PC-9 (cell line): Measurements from ENCODE around the gene COLEC11. TPM values are rescaled to one million over a fixed set of nuclear protein-coding genes. Genes with fewer than 3 reads are reported as not detected.

Source experiments
- BruUV-seq: library from RNA; stranded (reverse); fragments of 400-500 nt; replicated peaks from 2 replicates; lab custom pipeline; 2021; lab: Mats Ljungman, UMichigan
- CTCF ChIA-PET: fragments of 300-600 bp; sonication (Branson Sonifier 250); formaldehyde crosslinking; loops from one replicate; lab custom pipeline; 2022; ENCODE audit warnings: antibody characterized with exemption; lab: Charles Lee
- POLR2A ChIA-PET: fragments of 300-600 bp; sonication (Branson Sonifier 250); formaldehyde crosslinking; loops from one replicate; lab custom pipeline; 2022; ENCODE audit warnings: antibody characterized with exemption; ENCODE audit not compliant: unreplicated experiment; lab: Charles Lee
- DNase-seq, 2 experiments: peaks; one replicate each; pipeline versions ENCODE4 v3.0.0 to v3.0.0-alpha.2; 2015 to 2022; ENCODE audit warnings: mixed read lengths in 1 of 2
- H2AFZ ChIP-seq: fragments of 200-600 bp; sonication (generic); 2 replicates; pipeline ENCODE4 v1.8.1; 2017; ENCODE audit warnings: antibody characterized with exemption
- H3F3A ChIP-seq: fragments of 200-600 bp; sonication (generic); 2 replicates; pipeline ENCODE4 v1.8.1; 2017; ENCODE audit warnings: antibody characterized with exemption, mild to moderate bottlenecking, low read depth; ENCODE audit not compliant: insufficient read depth
- H3K27ac ChIP-seq: fragments of 200-600 bp; sonication (generic); 2 replicates; pipeline ENCODE4 v1.6.1; 2016; ENCODE audit warnings: mixed run types
- H3K27me3 ChIP-seq: fragments of 200-600 bp; sonication (generic); 2 replicates; pipeline ENCODE4 v1.6.1; 2016; ENCODE audit warnings: low read depth, mixed run types; ENCODE audit not compliant: insufficient read depth
- H3K36me3 ChIP-seq: fragments of 200-600 bp; sonication (generic); 2 replicates; pipeline ENCODE4 v1.6.1; 2016; ENCODE audit warnings: low read depth, mixed run types
- H3K4me1 ChIP-seq: fragments of 200-600 bp; sonication (generic); replicated peaks from 2 replicates; pipeline ENCODE4 v1.6.1; 2016; ENCODE audit warnings: mixed run types; ENCODE audit not compliant: insufficient read depth
- H3K4me2 ChIP-seq: fragments of 200-600 bp; sonication (generic); 2 replicates; pipeline ENCODE4 v1.6.1; 2017; ENCODE audit warnings: mixed run types
- H3K4me3 ChIP-seq: fragments of 200-600 bp; sonication (generic); 2 replicates; pipeline ENCODE4 v1.6.1; 2016; ENCODE audit warnings: mixed run types
- H3K79me2 ChIP-seq: fragments of 200-600 bp; sonication (generic); 2 replicates; pipeline ENCODE4 v1.6.1; 2017; ENCODE audit warnings: low read depth, mixed run types
- H3K9me2 ChIP-seq: fragments of 200-600 bp; sonication (generic); 2 replicates; pipeline ENCODE4 v1.8.1; 2017; ENCODE audit warnings: mild to moderate bottlenecking; ENCODE audit not compliant: insufficient read depth
- H3K9me3 ChIP-seq: fragments of 200-600 bp; sonication (generic); 2 replicates; pipeline ENCODE4 v1.8.1; 2016; ENCODE audit warnings: low read depth; ENCODE audit not compliant: insufficient read depth
- H4K20me1 ChIP-seq: fragments of 200-600 bp; sonication (generic); 2 replicates; pipeline ENCODE4 v1.8.1; 2017; ENCODE audit not compliant: insufficient read depth
- EZH2 ChIP-seq: fragments of 200-600 bp; sonication (generic); IDR thresholded peaks from 2 replicates; pipeline ENCODE4 v1.8.0; 2017; ENCODE audit warnings: antibody characterized with exemption, low read depth
- intact Hi-C: fragments of 100-400 bp; cut with micrococcal nuclease; formaldehyde crosslinking; loops from one replicate; pipeline ENCODE4 v1.10.0; 2022; ENCODE audit not compliant: unreplicated experiment
- total RNA-seq: library from RNA; stranded (reverse); gene quantifications from 2 replicates; pipeline ENCODE4 v1.2.3, GENCODE V29; 2021
- TF ChIP-seq, protein P1 (sequence below): fragments of 200-600 bp; sonication (generic); conservative IDR thresholded peaks from 2 replicates; pipeline ENCODE4 v1.6.1; 2017; ENCODE audit warnings: mixed run types, antibody characterized with exemption, mild to moderate bottlenecking, moderate library complexity

COLEC11 gene
- total RNA-seq, 1 experiment from 2014 or later: 2.4 TPM

DNA sequence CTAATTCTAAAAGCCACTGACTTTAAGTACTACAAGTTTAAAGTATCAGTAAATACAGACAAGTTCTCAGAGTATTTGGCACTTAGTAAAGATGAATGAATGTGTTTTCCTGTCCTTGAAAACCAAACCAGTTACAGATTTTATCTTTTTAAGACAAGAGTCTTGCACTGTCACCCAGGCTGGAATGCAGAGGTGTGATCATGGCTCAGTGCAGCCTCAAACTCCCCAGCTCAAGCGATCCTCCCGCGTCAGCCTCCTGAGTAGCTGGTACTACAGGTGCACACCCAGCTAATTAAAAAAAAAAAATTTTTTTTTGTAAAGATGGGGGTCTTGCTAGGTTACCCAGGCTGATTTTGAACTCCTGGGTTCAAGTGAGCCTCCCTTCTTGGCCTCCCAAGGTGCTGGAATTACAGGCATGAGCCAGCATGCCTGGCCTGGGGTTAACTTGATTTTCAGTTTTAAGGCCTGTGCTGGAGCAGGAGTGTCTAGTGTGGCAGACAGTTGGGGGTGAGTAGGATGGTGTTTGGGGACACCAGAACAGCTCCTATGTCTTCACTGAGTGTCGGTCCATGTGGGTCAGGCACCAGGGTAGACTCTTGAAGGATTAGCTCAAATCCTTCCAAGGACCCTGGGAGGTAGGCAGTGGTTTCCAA lies 10.2 kb upstream of the COLEC11 start:
- H3K4me1 ChIP-seq: no peaks in the 10 kb centered on the region

DNA sequence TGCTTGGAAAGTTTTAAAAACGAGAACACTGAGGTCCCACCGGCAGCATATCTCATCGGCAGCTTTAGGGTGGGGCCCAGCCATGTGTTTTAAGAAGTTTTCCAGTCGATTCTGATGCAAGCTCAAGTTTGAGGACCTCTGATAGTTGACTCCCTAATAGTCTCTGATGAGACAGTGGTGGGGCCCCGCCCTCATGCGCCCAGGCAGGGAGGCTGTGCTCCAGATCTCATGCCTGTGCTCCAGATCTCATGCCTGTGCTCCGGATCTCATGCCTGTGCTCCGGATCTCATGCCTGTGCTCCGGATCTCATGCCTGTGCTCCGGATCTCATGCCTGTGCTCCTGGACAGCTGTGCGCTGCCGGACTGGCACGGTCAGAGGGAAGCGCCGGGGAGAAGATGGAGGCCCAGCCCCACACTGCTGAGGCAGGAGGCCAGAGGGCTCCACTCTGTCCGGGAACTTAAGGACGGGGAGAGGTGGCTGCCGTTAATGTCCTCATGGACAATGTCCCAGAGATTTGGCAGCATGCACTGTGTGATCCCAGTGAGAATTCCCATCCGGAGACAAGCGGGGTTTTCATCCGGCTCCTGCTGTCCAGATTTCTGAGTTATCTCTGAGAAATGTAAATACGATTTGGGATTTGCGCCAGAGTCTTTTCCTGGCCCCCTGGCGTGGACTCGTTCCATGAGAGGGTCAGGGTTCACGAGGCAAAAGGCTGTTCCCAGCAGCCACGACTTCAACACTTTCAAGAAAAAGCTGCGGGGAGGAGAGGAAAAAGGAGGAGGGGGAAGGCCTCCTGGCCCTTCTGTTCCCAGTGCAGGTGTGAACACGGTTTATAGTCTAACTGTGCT lies 9.4 kb upstream of the COLEC11 start:
- Histone ChIP-seq H3K9me2 (no peaks in the 10 kb centered on the region), H3F3A (peaks cover 68% of the 10 kb centered on the region), H3K4me2 (no peak overlapping the region), H3K9me3 (no peaks in the 10 kb centered on the region), H3K4me3 (no peak overlapping the region), H3K27ac (no peak overlapping the region), H3K36me3 (peaks cover 31% of the 10 kb centered on the region), H3K4me1 (no peaks in the 10 kb centered on the region), H3K79me2 (peaks cover 12% of the 10 kb centered on the region), H2AFZ (no peak overlapping the region), H4K20me1 (peaks cover 47% of the 10 kb centered on the region), H3K27me3 (no peaks in the 10 kb centered on the region)
- no peak for DNase-seq
- TF ChIP-seq, protein P1, sequence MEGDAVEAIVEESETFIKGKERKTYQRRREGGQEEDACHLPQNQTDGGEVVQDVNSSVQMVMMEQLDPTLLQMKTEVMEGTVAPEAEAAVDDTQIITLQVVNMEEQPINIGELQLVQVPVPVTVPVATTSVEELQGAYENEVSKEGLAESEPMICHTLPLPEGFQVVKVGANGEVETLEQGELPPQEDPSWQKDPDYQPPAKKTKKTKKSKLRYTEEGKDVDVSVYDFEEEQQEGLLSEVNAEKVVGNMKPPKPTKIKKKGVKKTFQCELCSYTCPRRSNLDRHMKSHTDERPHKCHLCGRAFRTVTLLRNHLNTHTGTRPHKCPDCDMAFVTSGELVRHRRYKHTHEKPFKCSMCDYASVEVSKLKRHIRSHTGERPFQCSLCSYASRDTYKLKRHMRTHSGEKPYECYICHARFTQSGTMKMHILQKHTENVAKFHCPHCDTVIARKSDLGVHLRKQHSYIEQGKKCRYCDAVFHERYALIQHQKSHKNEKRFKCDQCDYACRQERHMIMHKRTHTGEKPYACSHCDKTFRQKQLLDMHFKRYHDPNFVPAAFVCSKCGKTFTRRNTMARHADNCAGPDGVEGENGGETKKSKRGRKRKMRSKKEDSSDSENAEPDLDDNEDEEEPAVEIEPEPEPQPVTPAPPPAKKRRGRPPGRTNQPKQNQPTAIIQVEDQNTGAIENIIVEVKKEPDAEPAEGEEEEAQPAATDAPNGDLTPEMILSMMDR: no peak
- no peak for TF ChIP-seq EZH2
- CTCF ChIA-PET: no interaction called here
- BruUV-seq: no TSS peak
- intact Hi-C loops: no loop called here
- POLR2A ChIA-PET: no interaction called here

More for the DNA sequence above, 10.2 kb upstream of the COLEC11 start:
- ChIA-PET CTCF (no interaction called here), POLR2A (no interaction called here)
- H3K36me3 ChIP-seq: peaks cover 38% of the 10 kb centered on the region
- intact Hi-C loops: no loop called here
- peaks cover 55% of the 10 kb centered on the region for H4K20me1 ChIP-seq
- no peak overlapping the region for H3K4me2 ChIP-seq
- H3K27me3 ChIP-seq: no peaks in the 10 kb centered on the region
- H3K9me2 ChIP-seq: no peaks in the 10 kb centered on the region
- H3F3A ChIP-seq: peaks cover 75% of the 10 kb centered on the region
- H3K27ac ChIP-seq: no peak overlapping the region
- TF ChIP-seq EZH2: no peak
- TF ChIP-seq, protein P1: no peak
- H3K79me2 ChIP-seq: peaks cover 20% of the 10 kb centered on the region
- no peak overlapping the region for H2AFZ ChIP-seq
- BruUV-seq: no TSS peak
- H3K9me3 ChIP-seq: no peaks in the 10 kb centered on the region
- no peak overlapping the region for H3K4me3 ChIP-seq
- no peak for DNase-seq

DNA sequence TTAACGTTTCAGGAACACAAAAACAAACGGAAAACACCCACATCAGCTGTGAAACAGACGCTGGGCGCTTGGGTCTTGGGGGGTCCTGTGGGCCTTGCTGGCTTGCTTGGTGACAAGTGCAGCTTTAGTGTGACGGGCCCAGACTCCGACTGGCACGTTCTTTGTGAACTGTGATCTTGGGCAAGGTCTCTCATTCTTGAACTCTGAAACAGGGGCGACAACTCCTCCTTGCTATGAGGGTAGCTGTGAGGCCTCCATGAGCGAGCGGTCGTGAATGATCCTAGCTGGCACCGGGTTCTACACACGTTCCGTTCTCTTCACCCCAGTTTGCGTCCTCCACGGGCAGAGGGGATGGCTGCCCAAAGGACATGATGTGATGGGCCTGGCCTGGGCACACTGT lies 8.7 kb upstream of the COLEC11 start:
- CTCF ChIA-PET: no interaction called here
- intact Hi-C loops: no loop called here

More for the DNA sequence above, 8.7 kb upstream of the COLEC11 start:
- no peaks in the 10 kb centered on the region for H3K4me1 ChIP-seq
- peaks cover 23% of the 10 kb centered on the region for H3K36me3 ChIP-seq
- no peak for DNase-seq
- no peak overlapping the region for H3K4me2 ChIP-seq
- peaks cover 40% of the 10 kb centered on the region for H4K20me1 ChIP-seq
- no peak overlapping the region for H2AFZ ChIP-seq
- H3K79me2 ChIP-seq: peaks cover 5% of the 10 kb centered on the region
- H3K4me3 ChIP-seq: no peak overlapping the region
- H3F3A ChIP-seq: peaks cover 60% of the 10 kb centered on the region
- H3K27me3 ChIP-seq: no peaks in the 10 kb centered on the region
- TF ChIP-seq, protein P1: no peak
- TF ChIP-seq EZH2: no peak
- no peaks in the 10 kb centered on the region for H3K9me3 ChIP-seq
- no peaks in the 10 kb centered on the region for H3K9me2 ChIP-seq
- BruUV-seq: no TSS peak
- POLR2A ChIA-PET: no interaction called here
- H3K27ac ChIP-seq: no peak overlapping the region
